ENCODE measurements around the gene SCAPER. TPM values are rescaled to one million over a fixed set of nuclear protein-coding genes. Genes with fewer than 3 reads are reported as not detected.

Gene SCAPER
- total RNA-seq, 1 experiment from 2014 or later = 15.3 TPM

GRCh38 chr15:76866716-76867321, 38.3 kb downstream of the SCAPER start:
- H3K4me3 ChIP-seq (ENCODE audit: low read depth in 2 of 2, low read length in 2 of 2) = no peak overlapping the region
- DNase-seq (ENCODE audit: low read depth, low spot score) (peak; percentile 5), ATAC-seq (no peak)
- in situ Hi-C loops (cut with HindIII; ENCODE audit: low pct_unique_long_range_greater_than_20kb, low sequenced_read_pairs) (no loop called here), intact Hi-C loops (cut with micrococcal nuclease; ENCODE audit: unreplicated experiment) (loop anchor here (10.0 kb wide), 1 partner anchor 632 kb away; no protein-coding TSS in a partner anchor)
- no peaks in the 10 kb centered on the region for H3K9me3 ChIP-seq (ENCODE audit: control insufficient read depth, insufficient read depth, low read depth, low read length)
- ChIA-PET CTCF (no interaction called here), POLR2A (no interaction called here)
- no peak for TF ChIP-seq POLR2AphosphoS5 (IDR thresholded peaks at IDR 0.05; ENCODE audit: low read depth, low read length)
- TF ChIP-seq, protein P1, sequence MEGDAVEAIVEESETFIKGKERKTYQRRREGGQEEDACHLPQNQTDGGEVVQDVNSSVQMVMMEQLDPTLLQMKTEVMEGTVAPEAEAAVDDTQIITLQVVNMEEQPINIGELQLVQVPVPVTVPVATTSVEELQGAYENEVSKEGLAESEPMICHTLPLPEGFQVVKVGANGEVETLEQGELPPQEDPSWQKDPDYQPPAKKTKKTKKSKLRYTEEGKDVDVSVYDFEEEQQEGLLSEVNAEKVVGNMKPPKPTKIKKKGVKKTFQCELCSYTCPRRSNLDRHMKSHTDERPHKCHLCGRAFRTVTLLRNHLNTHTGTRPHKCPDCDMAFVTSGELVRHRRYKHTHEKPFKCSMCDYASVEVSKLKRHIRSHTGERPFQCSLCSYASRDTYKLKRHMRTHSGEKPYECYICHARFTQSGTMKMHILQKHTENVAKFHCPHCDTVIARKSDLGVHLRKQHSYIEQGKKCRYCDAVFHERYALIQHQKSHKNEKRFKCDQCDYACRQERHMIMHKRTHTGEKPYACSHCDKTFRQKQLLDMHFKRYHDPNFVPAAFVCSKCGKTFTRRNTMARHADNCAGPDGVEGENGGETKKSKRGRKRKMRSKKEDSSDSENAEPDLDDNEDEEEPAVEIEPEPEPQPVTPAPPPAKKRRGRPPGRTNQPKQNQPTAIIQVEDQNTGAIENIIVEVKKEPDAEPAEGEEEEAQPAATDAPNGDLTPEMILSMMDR (IDR thresholded peaks at IDR 0.05) = peak; percentile 51; the same call in 1 of the 2 replicates
- H3K36me3 ChIP-seq (ENCODE audit: control insufficient read depth, insufficient read depth, low read length) = no peaks in the 10 kb centered on the region
- no peaks in the 10 kb centered on the region for H3K4me1 ChIP-seq (ENCODE audit: control insufficient read depth, insufficient read depth, low read length)
- no peak overlapping the region for H3K27ac ChIP-seq (ENCODE audit: low read length)
- BruUV-seq (replicated peaks) = no TSS peak
- H3K27me3 ChIP-seq (ENCODE audit: control insufficient read depth, insufficient read depth, low read length) = no peaks in the 10 kb centered on the region

DNA sequence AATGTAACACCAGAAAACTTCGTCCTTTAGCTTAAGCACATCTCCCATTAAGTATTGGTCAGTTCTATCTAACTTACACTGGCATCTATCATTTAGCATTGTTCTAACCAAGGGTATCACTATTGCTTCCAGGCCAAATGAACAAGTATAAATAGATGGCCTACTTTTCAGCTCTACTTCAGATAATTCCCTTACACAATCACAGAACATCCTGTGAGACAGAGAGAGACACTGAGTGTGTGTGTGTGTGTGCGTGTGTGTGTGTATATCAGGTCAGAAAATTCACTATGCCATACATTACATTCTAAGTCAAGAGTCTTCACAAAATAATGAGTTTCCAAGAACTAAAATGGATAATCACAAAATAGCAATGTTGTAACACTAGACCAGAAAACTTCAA, 39.1 kb downstream of the SCAPER start:
- BruUV-seq (replicated peaks) = no TSS peak
- in situ Hi-C loops (cut with HindIII; ENCODE audit: low pct_unique_long_range_greater_than_20kb, low sequenced_read_pairs) (no loop called here), intact Hi-C loops (cut with micrococcal nuclease; ENCODE audit: unreplicated experiment) (loop anchor here (10.0 kb wide), 1 partner anchor 631 kb away; no protein-coding TSS in a partner anchor)
- Histone ChIP-seq H3K27me3 (ENCODE audit: control insufficient read depth, insufficient read depth, low read length) (no peaks in the 10 kb centered on the region), H3K4me3 (ENCODE audit: low read depth in 2 of 2, low read length in 2 of 2) (no peak overlapping the region), H3K4me1 (ENCODE audit: control insufficient read depth, insufficient read depth, low read length) (no peaks in the 10 kb centered on the region), H3K9me3 (ENCODE audit: control insufficient read depth, insufficient read depth, low read depth, low read length) (no peaks in the 10 kb centered on the region), H3K36me3 (ENCODE audit: control insufficient read depth, insufficient read depth, low read length) (no peaks in the 10 kb centered on the region), H3K27ac (ENCODE audit: low read length) (no peak overlapping the region)
- POLR2A ChIA-PET = no interaction called here
- ATAC-seq = no peak
- no peak for DNase-seq (ENCODE audit: low read depth, low spot score)
- TF ChIP-seq POLR2AphosphoS5 (IDR thresholded peaks at IDR 0.05; ENCODE audit: low read depth, low read length) (no peak), SIN3A (IDR thresholded peaks at IDR 0.05; ENCODE audit: borderline replicate concordance, insufficient read depth, low read depth, low read length) (no peak), TCF7L2 (IDR thresholded peaks at IDR 0.05; ENCODE audit: low read depth, low read length) (no peak)
- TF ChIP-seq, protein P2, sequence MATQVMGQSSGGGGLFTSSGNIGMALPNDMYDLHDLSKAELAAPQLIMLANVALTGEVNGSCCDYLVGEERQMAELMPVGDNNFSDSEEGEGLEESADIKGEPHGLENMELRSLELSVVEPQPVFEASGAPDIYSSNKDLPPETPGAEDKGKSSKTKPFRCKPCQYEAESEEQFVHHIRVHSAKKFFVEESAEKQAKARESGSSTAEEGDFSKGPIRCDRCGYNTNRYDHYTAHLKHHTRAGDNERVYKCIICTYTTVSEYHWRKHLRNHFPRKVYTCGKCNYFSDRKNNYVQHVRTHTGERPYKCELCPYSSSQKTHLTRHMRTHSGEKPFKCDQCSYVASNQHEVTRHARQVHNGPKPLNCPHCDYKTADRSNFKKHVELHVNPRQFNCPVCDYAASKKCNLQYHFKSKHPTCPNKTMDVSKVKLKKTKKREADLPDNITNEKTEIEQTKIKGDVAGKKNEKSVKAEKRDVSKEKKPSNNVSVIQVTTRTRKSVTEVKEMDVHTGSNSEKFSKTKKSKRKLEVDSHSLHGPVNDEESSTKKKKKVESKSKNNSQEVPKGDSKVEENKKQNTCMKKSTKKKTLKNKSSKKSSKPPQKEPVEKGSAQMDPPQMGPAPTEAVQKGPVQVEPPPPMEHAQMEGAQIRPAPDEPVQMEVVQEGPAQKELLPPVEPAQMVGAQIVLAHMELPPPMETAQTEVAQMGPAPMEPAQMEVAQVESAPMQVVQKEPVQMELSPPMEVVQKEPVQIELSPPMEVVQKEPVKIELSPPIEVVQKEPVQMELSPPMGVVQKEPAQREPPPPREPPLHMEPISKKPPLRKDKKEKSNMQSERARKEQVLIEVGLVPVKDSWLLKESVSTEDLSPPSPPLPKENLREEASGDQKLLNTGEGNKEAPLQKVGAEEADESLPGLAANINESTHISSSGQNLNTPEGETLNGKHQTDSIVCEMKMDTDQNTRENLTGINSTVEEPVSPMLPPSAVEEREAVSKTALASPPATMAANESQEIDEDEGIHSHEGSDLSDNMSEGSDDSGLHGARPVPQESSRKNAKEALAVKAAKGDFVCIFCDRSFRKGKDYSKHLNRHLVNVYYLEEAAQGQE (IDR thresholded peaks at IDR 0.05; ENCODE audit: insufficient read depth in 1 of 2, low read depth in 2 of 2, low read length in 1 of 2) = no peak
- TF ChIP-seq, protein P1 (IDR thresholded peaks at IDR 0.05) = no peak
- CTCF ChIA-PET = interaction anchor here (0.6 kb wide), 1 partner anchor 53 kb away, joined by 12 read pairs; no protein-coding TSS in a partner anchor
